Mucosa of descending colon (tissue), 3 donors: ENCODE results near the gene FGGY. TPM values are rescaled to one million over a fixed set of nuclear protein-coding genes. Genes with fewer than 3 reads are reported as not detected.

Experiments
- ATAC-seq: fragments of 200-7000 bp; cut with Tn5 transposase; one replicate; pipeline ENCODE4 v1.9.1; 2020; ENCODE audit warnings: mild to moderate bottlenecking, moderate library complexity
- DNase-seq, 3 donors: peaks; one replicate each; pipeline ENCODE4 v3.0.0-alpha.2; 2020
- H3K36me3 ChIP-seq: fragments of 200-600 bp; one replicate; pipeline ENCODE4 v1.8.0; 2021; ENCODE audit warnings: low read depth, mild to moderate bottlenecking
- H3K4me1 ChIP-seq: fragments of 200-600 bp; one replicate; pipeline ENCODE4 v1.8.0; 2021; ENCODE audit warnings: low read depth, mild to moderate bottlenecking
- H3K4me3 ChIP-seq: fragments of 200-600 bp; one replicate; pipeline ENCODE4 v1.8.0; 2021; ENCODE audit warnings: mild to moderate bottlenecking
- H3K9me3 ChIP-seq: fragments of 200-600 bp; one replicate; pipeline ENCODE4 v1.8.0; 2021; ENCODE audit warnings: mild to moderate bottlenecking
- CTCF ChIP-seq: fragments of 200-600 bp; IDR thresholded peaks from one replicate; pipeline ENCODE4 v1.8.0; 2022; ENCODE audit warnings: antibody characterized with exemption, mild to moderate bottlenecking
- intact Hi-C, 2 donors: fragments of 100-400 bp; cut with DNase I in 1 of 2; cut with micrococcal nuclease in 1 of 2; formaldehyde crosslinking; loops; one replicate each; pipeline versions ENCODE4 v1.11.0 to v1.11.1; 2022; cut with DNase I, micrococcal nuclease
- total RNA-seq, 3 donors: library from RNA; stranded (reverse); fragmentation: NEBNext Ultra II Directional in 2 of 3; extraction: Animal tissue kit (Norgen Biotek cat#: 25700) in 2 of 3; gene quantifications; one replicate each; pipeline versions ENCODE4 v1.2.1 to v1.2.4, GENCODE V29; 2021 to 2023
- donor health status: DM: no; HTN: no; CAD: no; lungs with moderate emphysema.
- donor health status: DM: no; HTN: no; CAD: no.
- donor health status: DM: no; HTN: yes; CAD: no.

The FGGY gene
- total RNA-seq, 3 donors from 2014 or later = 25.2 to 38.3 (median 36.6) TPM

DNA sequence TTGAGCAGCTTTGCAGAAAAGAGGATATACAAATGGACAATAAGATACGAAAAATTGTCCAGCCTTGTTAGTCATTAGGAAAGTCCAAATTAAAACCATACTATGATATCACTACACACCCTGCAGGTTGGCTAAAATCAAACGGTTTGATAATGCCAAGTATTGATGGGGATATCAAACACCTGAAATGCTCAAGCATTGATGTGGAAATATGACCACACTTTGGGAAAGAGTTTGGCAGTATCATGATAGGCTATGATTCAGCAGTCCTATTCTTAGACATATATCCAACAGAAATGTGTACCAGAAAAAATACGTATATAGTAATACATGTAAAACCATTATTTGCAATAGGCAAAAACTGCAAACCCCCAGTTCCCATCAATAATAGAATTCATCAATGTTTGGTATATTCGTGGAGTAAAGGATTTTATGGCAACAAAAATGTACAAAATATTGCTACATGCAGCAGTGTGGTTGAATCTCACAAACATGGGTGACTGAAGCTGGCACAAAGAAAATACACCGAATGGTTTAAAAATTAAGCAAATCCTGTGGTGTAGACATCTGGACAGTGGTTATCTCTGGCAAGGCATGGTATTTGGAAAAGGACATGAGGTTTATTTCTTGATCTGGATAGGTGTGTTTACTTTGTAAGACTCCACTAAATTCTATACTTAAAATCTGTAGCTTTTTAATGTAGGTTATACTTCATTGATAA lies 243.2 kb downstream of the FGGY start:
- Histone ChIP-seq H3K4me3 (no peak overlapping the region), H3K9me3 (no peaks in the 10 kb centered on the region), H3K4me1 (peaks cover 5% of the 10 kb centered on the region), H3K36me3 (no peaks in the 10 kb centered on the region)
- DNase-seq (no peak), ATAC-seq (no peak)
- intact Hi-C loops = no loop called here
- no peak for TF ChIP-seq CTCF

DNA sequence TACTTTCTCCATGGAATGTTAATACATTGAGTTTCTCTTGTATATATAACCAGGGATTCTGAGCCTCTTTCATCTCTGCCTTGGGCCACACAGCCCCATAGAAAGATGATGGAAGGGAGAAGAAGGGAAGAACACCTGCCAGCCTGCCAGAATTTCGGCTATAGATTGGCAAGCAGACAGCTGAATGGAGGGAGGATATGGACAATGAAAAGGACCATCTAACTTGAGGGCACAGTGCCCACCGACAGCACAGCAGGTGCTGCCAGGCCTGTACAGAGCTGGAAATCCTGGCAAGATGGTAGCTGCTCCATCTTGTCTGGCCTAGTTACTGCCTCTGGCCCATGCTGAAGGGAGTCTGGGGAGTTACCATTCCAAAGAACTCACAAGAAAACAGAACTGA lies 244.3 kb downstream of the FGGY start:
- TF ChIP-seq CTCF = no peak
- no peak overlapping the region for H3K4me3 ChIP-seq
- peaks cover 5% of the 10 kb centered on the region for H3K4me1 ChIP-seq
- DNase-seq (no peak), ATAC-seq (no peak)
- intact Hi-C loops = no loop called here
- H3K36me3 ChIP-seq = no peaks in the 10 kb centered on the region
- H3K9me3 ChIP-seq = no peaks in the 10 kb centered on the region

DNA sequence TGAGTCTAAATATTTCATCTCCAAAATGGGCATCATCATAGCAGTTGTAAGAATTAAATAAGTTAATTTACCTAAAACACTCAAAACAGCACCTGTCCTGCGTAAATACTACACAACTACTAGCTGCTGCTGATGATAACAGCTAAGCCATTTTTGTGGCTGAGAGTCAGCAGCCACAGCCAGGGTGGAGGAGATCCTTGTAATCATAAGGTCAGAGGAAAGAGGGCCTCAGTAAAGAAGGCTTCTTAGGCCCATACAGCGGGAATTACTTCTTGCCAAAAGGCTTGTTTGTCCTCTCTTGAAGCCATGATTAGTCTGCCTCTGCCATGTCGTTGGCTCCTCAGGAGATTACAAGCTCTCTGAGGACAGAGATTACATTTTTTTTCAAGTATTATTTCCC lies 245.0 kb downstream of the FGGY start:
- intact Hi-C loops = no loop called here
- H3K4me1 ChIP-seq = peaks cover 5% of the 10 kb centered on the region
- no peak for DNase-seq

GRCh38 chr1:59543211-59543668 lies 246.3 kb downstream of the FGGY start:
- no peaks in the 10 kb centered on the region for H3K9me3 ChIP-seq
- no peak overlapping the region for H3K4me3 ChIP-seq
- DNase-seq (no peak), ATAC-seq (peak; percentile 83)
- H3K4me1 ChIP-seq = peaks cover 5% of the 10 kb centered on the region
- intact Hi-C loops = no loop called here
- H3K36me3 ChIP-seq = no peaks in the 10 kb centered on the region
- TF ChIP-seq CTCF = no peak

More for the DNA sequence above, 245.0 kb downstream of the FGGY start:
- no peaks in the 10 kb centered on the region for H3K36me3 ChIP-seq
- ATAC-seq = no peak
- H3K9me3 ChIP-seq = no peaks in the 10 kb centered on the region
- TF ChIP-seq CTCF = no peak
- H3K4me3 ChIP-seq = no peak overlapping the region

DNA sequence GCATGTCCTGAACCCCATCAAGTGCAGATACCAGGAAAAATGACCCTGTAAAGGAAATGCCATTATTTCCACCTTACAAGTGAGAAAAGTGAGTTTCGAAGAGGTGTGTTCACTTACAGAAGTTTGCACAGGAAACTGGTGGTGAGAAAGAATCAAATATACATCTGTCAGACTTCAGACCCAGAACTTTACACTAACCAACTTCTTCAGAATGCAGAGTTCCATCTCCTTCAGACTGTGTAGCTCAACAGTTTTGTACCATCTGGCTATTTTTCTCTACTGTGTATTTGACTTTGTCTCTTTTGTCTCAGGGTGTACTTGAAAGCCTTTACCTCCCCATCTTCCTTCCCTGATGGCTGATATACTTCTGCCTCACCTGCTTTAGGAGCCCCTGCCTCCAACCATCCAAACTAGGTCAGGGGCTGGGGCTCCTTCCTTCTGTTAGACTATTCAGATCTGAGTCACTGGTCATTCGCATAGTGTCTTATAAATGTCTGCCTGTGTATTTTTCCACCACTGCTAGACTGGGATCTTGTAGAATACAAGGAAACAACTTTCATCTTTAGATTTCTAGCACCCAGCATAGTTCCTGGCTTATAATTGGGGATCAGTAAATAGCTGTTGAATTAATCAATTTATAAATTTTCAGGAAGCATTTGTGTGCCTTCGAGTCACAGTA lies 247.9 kb downstream of the FGGY start:
- H3K9me3 ChIP-seq = no peaks in the 10 kb centered on the region
- H3K36me3 ChIP-seq = no peaks in the 10 kb centered on the region
- H3K4me1 ChIP-seq = peaks cover 13% of the 10 kb centered on the region
- TF ChIP-seq CTCF = no peak
- H3K4me3 ChIP-seq = no peak overlapping the region
- DNase-seq = no peak
- intact Hi-C loops = no loop called here
- peak; percentile 25 for ATAC-seq
